Subcutaneous adipose tissue (tissue), 4 donors: ENCODE results near the gene TLR3. TPM values are rescaled to one million over a fixed set of nuclear protein-coding genes. Genes with fewer than 3 reads are reported as not detected.

Experiments
- CTCF ChIP-seq: fragments of 450-650 bp; IDR thresholded peaks from one replicate; pipeline ENCODE4 v1.5.1; 2016; ENCODE audit warnings: low read depth, mild to moderate bottlenecking, control low read depth, antibody characterized with exemption, moderate library complexity
- total RNA-seq, 4 donors: library from RNA; depleted of rRNA; stranded (reverse); fragments of >200 nt; gene quantifications; one replicate each; pipeline ENCODE4 v1.1.0, GENCODE V29; 2016

TLR3 gene
- total RNA-seq, 4 donors from 2014 or later: 4.1 to 12.2 (median 8.1) TPM

GRCh38 chr4:186033027-186033426 is 35.9 kb upstream of the TLR3 start:
- no peak for TF ChIP-seq CTCF

- TF ChIP-seq CTCF: no peak
These were observed 31.9 kb upstream of the TLR3 start for GRCh38 chr4:186036976-186037581.

DNA sequence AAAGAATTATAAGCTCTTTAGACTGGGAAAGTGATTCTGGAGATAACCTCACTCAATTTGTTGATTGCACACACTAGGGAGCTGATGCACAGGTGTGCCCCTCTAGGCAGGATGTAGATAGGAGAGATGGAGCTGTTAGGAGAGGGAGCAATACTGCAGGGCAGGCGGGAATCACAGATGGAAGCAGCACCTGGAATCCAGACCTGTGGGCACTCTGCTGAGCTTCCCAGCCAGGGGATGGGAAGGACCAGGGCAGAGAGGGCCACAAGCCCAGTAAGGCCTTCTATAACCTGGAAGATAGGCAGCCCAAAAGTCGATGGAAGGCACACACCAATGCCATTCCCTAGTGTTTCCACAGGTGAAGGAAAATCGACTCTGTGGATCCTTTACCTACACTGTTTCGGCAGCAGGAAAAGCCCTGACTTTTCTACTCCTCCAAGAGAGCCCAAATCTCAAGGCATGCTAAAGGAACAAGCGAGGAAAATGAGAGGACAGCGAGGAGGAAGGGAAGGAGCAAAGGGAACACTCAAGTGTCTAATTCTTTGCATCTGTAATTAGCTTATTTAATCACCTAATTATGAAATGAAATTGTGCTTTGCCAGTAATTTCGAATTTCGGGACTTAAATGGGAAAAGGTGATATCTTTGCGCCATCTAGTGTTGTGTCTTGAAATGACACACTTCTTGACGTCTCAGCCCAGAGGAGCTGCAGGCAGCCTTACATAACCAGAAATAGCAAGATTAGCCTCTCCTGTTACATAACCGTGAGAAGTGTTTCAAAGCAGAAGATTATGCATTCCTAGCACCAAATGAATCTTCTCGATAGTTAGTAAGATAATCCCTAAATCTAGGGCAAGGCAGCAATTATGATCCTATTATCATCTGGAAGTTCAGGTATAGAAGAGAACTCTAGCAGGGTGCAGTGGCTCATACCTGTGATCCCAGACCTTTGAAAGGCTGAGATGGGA is 31.0 kb upstream of the TLR3 start:
- TF ChIP-seq CTCF: no peak

GRCh38 chr4:186039697-186040096 is 29.3 kb upstream of the TLR3 start:
- no peak for TF ChIP-seq CTCF

GRCh38 chr4:186040316-186040715 is 28.6 kb upstream of the TLR3 start:
- no peak for TF ChIP-seq CTCF

DNA sequence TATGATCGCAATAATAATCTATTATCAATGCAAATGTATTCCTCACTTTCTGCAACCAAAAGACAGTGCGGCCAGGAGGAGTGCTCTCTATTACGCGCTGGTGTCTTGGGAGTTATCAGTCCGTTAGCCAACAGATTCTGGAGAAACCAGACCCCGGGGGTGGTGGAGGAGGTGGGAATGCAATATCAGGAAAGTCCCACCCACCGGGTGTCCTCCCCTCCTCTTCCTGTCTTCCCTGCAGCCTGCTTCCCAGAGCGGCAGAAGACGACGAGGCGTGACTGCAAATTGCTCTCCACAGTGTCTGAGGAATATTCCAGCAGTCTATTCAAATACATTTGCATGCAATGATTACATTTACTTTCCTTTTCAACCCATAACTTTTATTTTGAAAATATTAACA is 17.9 kb upstream of the TLR3 start:
- TF ChIP-seq CTCF: no peak

GRCh38 chr4:186058253-186058979 is 10.5 kb upstream of the TLR3 start:
- no peak for TF ChIP-seq CTCF
